Measurements from ENCODE around the gene TUBGCP3.

The TUBGCP3 gene

DNA sequence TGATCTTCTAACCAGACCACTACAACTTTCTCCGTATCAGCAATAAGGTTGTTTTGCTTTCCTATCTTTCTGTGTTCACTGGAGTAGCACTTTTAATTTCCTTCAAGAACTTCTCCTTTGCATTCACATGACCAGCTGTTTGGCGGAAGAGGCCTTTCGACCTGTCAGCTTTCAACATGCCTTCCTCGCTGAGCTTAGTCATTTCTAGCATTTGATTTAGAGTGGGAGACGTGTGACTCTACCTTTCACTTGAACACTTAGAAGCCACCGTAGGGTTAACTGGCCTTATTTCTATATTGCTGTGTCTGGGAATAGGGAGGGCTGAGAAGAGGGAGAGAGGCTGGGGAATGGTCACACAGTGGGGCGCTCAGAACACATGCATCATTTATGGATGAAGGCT is 104.7 kb downstream of the TUBGCP3 start:
- DNase-seq, result no peak

DNA sequence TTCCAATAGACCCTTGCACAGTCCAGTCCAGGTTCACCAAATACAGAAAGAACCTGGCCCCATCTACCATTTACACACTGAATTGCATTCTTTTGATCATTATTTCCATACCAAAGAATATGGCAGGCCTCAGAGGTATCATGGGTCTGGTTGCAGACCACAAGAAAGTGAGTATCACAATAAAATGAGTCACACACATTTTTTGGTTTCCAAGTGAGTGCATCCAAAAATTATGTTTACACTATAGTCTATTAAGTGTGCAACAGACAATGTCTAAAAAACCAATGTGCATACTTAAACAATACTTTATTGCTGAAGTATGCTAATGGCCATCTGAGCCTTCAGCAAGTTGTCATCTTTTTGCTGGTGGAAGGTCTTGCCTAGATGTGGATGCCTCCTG is 106.5 kb downstream of the TUBGCP3 start:
- DNase-seq, result no peak

DNA sequence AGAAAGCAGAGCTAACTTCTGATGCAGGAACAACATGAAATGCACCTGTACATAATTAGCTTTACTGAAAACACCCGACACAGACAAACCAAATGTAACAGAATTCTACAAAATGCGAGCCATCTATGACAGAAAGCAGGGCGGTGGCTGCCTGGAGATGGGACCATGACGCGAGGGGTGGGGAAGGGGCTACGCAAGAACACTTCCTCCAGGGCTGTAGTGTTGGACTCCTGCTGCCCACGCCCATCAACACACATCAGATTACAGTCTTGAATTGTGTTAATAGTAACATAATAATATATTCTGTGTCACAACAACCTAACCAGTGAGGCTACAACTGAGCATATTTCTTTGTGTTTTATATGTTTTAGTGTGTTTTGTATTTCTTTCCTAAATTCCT is 108.6 kb downstream of the TUBGCP3 start:
- no peak for DNase-seq

DNA sequence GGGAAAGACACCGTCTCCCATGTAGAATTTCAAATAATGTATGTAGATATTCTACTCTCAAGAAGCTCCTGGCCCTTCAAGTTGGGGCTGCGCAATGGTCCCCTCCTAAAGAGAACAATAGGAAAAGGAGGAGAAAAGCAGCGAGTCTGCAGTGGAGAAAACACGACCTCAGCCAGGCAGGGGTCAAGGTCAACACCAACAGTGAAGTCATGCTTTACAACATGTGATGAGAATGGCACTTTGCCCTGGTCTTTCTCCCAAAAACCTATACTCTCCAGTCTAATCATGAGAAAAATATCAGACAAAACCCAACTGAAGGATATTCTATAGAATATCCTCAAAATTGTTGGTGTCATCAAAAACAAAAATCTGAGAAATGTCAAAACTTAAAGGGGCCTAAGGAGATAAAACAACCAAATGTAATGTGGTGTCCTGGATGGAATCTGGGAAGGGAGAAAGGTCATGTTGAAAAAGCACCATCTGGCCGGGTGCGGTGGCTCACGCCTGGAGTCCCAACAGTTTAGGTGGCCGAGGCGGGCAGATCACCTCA is 110.8 kb downstream of the TUBGCP3 start:
- DNase-seq, result no peak

DNA sequence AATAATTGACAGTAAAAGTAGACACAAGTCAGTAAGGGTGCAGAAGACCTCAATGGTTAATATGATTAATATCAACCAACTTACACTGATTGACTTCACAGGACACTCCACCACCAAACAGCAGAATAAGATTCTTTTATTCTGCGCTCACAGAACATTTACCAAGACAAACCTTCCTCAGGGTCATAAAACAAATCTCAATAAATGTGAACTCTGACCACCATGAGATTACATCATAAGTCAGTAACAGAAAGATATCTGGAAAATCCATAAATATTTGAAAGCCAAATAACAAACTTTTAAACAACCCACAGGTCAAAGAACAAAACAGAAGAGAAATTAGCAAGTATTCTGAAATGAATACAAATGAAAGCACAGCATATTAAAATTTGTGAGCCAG is 112.1 kb downstream of the TUBGCP3 start:
- DNase-seq, result no peak

DNA sequence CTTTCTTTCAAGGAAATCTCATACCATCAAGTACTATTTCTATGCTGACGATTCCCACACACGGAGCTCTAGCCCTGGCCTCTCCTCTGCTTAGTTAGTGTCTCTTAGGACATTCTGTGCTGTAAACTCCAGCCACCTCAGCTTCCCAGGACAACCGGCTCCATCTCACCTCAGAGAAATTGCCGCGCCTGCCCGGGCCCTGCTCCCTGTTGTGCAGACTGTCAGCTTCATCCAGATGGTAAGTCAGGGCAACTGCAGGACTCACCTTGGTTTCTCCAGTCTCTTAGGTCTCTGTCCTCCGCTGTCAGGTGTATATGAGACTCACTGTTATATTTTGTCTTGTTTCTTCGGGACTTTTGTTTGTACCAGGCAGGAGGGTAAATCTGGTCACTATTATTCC is 113.1 kb downstream of the TUBGCP3 start:
- no peak for DNase-seq

DNA sequence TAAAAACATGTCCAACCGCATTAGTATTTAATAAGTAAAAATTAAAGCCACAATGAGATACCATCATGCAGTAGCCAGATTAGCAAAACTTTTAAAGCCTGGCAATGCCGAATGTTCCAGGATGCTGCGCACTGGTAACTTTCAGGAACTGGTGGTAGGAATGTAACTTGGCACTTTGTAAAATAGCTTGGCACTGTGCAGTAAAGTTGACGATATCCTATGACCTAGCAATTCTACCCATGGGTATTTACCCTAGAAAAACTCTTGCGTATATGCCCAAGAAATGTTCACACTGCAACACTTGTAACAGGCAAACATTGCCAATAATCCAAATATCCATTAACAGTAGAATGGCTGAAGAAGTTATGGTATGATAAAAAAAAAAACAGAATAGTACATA is 114.1 kb downstream of the TUBGCP3 start:
- DNase-seq, result no peak

DNA sequence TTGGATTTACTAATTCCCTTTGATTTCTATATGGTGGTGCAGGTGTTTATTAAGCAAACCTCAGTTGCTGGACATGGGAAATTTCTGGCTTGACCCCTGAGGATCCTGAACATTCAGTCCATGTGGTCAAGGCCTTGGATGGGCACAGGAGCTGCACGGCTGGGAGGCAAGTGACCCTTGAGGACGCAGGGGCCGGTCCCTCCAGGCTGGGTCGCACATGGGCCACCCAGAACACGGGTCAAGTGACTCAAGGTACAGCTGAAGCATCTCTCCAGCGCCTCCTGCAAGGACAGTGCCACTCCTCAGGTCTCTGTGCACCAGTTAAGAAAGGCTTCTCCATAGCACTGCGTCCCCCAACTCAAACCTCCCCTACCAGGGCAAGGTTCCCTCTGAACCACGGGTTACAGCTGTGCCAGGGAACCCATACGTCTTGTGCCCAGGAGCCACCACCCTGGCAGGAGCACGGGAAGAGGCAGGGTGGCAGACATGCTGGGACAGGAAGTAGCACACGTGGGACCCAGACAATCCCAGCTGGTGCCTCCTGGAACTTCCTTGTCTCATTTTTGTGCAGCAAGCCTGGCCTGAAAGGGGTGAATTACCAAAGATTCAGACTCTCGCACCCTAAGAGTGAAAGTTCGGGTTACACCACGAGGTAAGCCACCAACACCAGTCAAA is 118.7 kb downstream of the TUBGCP3 start:
- no peak for DNase-seq

DNA sequence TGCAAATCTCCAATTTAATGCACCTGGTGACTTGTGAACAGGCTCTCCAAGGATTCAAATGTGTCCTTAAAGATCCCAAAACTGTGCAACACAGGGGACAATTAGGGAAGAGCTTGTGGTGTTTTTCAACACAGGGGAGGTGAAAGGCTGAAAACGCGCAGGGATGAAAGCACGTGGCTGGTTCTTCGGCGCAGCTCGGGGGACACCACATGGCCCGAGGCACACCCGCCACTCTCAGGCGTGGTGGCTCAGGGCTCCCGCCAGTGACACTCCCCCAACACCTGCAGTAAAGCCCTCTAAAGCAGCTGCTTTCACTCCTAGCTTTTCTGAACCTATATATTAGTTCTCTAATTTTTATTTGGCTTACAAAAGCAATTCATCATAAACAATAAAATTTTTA is 119.9 kb downstream of the TUBGCP3 start:
- DNase-seq, result no peak

DNA sequence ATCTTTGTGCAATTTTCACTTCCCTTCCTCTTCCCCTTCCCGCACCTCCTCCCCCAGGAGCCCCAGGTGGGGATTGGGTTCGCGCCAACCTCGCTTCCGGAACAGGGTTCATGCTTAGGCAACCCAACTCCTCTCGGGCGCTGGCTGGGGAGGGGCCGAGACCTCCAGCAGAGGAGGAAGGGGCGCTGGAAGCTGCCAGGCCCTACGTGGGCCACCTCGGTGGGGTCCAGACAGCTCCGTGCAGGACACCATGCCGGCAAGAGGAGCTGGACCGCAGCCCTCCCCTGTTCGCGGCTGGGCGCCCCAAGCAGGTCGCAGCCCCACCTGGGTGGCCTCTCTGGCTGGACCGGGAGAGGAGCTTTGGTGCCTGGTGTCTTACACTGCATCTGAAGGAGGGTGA is 120.7 kb downstream of the TUBGCP3 start:
- no peak for DNase-seq

DNA sequence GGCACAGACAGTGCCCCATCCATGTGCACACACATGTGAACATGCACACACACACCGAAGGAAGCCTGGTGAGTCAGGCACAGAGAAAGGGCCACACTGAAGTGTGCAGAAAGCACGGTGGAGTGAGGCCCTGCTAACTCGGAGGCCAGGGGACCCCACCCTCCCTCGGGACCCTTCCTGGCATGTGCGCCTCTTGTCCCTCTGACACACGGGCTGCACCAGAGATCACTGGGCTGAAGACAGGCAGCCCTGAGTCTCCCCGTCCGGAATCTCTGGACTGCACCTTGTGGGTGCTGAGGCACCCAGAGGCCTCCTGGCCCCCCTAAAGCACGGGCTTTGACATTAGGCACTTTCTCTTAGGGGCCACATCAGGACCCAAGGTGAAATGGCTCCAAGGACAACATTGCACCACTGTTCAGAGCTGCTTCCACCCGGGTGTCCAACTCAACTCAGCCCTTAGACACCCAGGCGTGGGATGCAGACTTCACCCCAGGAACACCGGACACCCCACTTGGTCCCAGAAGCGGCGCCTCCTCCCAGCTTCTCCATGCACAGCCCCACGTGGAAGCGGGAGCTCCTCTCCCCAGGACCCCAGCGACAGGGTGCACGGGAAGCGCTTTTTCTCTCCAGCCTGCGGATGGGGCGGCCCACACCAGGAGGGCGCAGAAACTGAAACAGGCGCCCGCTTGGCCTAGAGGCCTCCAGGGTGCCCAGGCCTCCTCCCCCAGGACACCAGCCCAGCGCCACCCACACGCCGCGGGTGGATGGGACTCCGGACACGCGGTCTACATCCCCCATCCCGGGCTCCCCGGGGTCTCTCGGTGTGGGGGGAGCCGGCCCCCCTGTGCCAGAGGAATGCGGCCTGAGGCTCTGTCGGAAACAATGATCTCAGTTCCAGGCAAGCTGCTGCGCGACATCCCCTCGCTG is 121.6 kb downstream of the TUBGCP3 start:
- DNase-seq, result no peak

DNA sequence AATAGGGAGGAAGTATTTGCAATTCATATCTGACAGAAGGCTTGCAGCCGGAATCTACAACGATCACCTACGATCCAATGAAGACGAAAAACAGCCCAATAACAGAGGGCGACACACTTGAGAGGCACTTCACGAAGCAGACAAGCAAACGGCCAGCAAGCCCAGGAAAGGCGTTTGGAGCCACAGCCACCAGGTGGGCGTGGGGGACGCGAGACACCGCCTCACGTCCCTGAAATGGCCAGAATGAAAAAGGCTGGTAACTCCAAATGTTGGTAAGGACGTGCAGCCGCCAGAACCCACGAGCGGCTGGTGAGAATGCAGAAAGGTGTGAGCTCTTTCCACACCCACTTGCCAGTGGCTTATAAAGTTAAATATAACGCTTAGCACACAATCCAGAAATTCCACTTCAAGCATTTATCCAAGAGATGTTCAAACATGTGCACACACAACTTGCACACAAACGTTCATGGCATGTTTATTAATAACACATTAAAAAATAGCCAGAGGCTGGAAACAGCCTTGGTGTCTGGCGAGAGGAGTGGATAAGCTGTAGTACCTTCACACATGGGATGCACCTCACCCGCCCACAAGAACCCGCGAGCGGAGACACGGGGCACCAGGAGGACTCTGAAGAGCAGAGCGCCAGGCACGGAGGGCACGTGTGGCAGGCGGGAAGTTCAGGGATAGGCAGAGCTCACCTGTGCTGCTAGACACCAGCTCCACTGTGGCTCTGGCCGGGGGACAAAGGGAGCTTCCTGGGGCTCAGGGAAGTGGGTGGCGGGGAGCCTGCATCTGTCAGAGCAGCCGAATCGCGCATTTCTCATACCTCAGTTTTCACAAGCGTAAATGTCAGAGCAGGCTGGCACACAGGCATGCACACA is 122.5 kb downstream of the TUBGCP3 start:
- no peak for DNase-seq

DNA sequence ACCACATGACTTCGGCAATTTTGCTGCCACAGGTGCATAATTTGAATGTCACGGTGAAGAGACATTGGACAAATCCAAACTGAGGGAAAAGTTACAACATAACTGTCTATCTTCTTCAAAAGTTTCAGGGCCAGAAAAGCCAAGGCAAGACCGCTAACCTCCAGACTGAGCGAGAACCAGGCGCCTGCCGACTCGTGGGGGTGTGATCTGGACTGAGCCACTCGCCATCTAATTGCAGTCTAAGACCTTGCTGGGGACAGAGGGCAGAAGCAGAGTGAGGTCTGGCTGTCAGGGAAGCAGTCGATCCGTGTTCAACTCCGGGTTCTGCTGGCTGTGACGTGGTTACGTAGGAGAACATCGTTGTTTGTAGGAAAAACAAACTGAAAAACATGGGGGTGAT is 123.2 kb downstream of the TUBGCP3 start:
- DNase-seq, result no peak

DNA sequence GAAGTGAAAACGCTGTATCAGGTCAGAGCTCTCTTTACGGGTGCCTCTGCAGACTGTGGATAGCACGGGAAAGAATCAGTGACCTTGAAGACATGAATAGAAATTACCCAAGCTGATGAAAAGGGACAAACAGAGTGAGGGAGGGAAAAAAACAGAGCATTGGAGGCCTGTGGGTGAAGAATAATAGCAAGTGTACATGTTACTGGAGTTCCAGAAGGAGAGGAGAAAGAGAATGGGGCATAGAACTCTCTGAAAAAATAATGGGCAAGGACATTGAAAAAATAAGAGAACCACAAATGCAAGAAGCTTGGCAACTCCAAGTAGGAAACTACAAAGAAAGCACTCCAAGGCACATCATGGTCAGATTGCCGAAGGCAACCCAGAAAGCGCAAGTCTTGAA is 125.5 kb downstream of the TUBGCP3 start:
- DNase-seq, result no peak

DNA sequence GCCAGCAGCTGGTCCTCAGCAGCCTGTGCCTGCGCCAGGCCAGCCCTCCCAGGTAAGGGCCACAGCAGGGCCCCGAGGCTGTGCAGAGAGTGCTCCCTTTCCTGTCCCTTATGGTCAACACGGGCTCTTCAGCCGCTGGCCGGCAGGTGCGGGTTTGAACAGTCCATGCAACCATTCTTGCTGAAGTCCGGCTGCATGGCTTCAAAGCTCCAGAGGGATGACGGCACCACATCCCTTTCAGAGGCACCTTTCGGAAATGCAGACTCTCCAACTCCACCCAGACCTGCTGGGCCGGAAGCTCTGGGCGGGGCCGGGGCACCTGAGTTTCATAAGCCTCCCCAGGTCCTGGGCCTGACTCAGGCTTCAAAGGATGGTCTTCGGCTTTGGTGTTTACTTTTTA is 130.5 kb downstream of the TUBGCP3 start:
- DNase-seq, result no peak

DNA sequence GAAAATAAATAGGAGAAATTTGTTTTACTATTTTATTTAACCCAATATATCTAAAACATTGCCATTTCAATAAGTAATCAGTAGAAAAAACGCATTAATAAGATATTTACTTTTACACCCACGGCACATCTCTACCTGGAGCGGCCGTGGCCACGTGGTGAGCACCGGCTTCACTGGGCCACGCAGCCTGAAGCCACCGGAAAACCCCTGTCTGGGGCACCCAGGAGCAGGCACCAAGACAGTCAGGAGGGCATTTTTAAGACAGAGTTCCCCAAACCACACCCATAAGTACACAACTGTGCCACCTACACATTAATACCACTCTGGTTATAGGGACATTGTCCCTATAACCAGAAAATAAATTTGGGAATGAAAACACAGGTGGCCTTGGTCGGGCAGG is 130.9 kb downstream of the TUBGCP3 start:
- DNase-seq, result no peak

DNA sequence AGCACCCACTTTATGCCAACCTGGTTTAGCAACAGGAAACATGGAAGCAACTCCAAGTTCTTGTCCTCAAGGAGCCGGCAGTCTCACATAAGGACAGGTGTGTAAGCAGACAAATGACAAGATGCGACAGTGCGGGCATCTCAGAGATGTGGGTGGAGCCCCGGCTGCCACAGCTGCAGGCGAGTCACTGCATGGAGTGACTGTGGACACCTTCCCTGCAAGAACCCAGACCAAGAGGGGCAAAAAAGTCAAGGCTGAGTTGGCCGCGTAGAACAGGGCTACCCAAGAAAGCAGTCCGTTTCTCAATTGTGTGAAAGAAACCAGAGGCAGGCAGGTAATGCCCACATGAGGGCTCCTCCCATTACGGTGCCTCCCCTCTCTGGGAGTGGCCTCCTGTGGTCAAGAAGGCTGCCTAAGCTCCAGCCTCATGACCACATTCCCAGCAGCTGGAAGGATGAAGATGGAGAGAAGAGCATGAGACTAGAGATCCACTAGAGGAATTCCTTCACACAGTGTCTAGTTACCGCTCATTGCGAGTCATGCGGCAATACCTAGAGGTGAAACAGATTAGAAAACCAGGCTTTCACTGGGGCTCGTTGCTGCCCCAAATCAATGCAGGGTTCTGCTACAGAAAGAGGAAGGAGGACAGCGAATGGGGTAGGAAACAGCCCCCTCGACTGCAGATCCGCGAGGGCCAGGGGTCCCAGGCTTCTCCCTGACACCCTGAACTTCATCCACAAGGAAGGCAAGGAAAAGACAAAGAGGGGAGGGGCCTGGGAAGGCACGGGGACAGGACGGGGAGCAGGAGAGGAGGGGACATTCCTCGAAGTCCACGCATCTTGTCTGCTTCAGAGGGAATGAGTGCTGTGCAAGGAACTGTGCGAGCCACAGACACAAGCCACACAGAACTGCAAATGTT is 131.6 kb downstream of the TUBGCP3 start:
- no peak for DNase-seq

DNA sequence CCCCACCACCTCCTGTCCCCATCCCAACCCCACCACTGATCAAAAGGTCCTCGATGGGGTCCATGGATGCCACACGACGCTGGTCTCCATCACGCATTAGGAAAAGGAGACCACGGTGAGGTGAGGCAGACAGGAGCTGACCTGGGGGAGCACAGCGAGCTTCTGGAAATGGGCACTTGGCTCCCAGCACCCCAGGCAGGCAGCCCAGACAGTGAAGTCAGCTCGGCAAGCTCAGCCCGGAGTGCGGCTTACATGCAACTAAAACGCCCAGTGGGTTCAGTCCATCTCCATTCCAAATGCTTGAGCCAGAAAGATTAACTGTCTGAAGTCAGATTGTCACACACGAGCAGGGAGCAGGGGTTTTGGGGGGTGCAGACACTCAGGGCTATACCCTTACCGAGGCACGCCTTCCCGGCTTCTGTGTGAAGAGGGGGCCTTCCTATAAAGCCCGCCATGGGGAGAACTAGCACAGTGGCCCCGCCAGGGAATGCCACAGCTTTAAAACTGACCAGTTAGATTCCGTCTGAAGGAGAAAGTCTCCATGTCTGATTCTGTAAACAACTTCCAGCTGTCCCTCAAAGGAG is 132.4 kb downstream of the TUBGCP3 start:
- DNase-seq, result no peak

DNA sequence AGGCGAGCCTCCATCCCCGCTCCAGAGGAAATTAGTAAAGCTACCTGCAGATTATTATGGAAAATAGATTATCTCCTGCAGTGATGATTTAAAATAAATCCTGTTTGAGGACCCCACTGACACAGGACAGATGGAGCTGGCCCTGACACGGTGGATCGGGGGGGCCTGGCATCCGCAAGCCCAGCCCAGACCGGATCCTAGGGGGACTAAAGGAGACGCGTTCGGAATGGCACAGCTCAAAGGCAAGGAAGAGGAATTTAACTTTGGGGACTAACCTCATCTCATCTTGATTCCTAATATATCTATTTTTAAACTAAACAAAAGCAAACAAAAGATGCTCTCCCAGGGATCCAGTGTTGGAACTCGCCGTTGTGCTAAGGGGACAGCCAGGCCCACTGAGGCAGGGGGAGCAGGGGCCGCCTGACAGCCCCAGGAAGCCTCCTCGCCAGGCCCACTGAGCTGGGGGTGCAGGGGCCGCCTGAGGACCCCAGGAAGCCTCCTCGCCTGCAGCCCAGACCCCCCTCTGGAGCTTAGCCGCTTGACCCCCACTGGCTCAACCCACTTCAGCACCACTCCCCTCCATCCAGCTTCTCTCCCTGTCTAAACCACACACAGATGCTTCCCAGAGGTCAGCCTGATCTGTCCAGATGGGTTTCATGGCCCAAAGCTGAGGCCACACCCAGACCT is 133.2 kb downstream of the TUBGCP3 start:
- no peak for DNase-seq
